ENCODE data around the gene FBXO8.

FBXO8 gene

DNA sequence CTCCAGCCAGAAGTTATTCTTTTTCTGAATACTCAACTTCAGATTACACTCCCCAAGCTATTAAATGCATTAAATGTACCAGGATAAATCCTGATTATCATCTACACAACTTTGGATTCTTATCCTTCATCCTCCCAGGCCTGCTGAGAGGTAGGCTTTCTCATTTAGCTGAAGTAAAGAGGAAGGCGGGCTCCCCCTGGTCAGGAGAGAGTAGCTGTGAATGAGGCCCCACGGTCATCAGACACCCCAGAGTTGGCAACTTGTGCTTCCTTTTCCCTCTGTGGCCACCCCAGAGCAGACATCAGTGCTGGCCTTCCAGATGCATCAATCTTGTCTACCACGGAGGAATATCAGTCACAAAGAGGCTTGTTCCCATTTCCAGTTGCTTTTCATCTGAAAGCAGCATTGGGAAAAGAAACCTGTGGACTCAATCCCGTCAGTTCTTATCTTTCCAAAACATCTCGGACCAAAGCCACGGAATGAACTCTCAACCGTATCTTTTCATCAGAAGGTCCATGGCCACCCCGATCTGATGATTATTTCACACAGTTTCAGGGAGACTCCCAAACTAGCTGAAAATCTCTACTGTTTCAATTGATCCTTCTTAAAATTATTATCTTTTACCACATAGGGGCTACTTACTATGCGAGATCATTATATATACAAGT lies 79.2 kb downstream of the FBXO8 start:
- DNase-seq, result no peak

DNA sequence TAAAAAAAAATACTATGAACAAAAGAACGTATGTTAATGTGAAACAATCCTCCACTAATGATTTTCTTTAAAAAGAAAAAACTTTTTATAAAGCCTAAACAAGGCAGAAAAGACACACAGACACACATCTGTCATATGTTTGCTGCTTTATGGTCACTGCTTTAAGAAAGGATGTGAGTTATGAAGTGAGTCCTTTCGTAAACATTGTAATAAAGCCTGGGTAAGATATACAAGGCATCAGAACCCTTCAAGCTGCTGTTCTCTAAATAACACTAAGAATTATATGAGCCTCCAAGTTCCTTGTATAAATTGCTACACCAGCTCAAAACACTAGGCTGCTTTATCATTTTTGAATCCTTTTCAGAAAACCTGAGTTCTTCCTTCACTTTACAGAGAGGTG lies 81.6 kb downstream of the FBXO8 start:
- no peak for DNase-seq

DNA sequence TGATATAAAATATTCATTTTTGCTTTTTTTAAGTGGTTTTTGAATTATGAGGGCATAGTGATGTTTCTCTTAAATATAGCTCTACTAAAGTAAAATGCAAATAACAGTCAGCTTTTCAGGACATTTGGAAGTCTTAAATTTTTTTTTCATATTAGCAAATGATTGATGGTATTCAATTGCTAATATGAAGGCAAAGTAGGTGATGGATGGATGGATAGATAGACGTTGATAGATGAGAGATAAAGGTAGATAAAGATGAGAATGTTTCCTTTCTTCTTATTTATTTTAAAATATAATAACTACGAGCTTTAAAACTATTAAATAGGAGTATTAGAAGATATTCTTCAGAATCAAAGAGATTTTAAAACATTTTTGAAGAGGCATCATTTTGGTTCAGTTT lies 83.7 kb downstream of the FBXO8 start:
- DNase-seq, result no peak

DNA sequence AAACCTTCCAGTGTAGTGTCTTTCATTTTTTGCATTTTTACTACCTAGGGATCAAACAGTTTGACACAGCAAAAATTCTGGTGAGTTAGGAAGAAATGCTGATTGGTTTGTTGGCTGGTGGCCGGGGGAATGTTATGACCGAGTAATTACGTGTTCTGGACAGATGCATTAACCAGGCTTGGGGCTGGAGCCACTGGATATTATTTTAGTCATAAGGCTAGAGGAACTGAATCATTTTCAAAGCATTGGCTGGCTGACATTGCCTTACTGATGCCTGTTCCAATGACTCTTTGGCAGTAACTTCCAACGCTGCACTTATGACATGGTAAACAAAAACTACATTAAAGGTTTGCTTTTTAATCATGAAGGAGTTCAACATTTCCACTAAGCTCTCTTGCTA lies 84.6 kb downstream of the FBXO8 start:
- no peak for DNase-seq

DNA sequence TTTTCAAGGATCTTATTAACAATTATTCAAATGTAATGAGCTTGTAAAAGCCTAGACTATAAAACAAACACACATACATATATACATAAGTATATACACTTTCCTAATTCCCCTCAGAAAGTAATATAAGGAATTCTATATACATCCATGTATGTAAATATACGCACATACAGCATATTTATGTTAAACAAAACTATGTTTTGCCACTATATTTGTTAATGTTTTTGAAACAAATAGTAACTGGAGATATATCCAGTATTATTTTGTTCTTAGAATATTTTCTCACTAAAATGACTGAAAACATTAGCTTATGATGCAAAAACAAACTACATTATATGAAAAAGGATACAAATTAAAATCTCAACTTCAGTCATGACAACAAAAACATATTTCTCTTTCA lies 85.1 kb downstream of the FBXO8 start:
- DNase-seq, result no peak

DNA sequence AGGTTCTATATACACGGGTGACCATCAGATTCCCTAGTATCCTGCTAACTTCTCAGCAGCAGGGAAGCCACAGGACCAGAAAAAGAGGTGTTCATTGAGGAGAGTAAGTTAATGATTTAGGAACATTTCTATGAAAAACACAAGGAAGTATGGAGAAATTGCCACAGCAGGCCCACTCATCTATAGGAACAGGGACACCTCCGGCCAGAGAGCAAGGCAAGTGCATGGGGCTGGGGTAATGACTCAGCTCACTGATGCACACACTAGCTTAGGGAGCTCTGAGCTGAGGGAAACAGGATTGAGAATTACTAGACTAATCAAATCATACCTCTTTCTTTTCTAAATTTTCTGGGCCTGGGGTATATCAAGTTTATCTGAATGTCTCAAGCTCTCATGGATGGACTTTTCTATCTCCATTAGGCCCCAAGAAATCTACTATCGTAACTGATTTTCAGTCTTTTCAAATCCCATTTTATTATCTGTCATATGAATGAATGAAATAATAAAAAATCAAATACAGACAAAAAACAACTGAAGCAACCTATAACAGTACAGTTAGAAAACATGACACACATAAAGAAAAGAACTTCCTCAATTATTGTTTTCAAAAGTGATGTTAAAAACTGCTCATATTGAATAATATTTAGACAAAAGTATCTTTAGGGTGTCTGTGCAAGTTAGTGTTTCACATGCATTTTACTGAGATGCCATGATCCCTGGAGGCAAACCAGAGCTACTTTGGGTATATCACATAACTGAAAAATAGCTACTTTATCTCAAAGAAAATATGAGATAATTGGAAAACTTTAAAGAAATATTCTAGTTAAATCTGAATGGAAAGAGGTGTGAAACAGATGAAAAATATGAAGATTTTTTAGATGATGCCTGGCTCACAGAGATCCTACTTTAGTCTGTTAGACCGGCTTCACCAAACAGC lies 89.8 kb downstream of the FBXO8 start:
- no peak for DNase-seq

DNA sequence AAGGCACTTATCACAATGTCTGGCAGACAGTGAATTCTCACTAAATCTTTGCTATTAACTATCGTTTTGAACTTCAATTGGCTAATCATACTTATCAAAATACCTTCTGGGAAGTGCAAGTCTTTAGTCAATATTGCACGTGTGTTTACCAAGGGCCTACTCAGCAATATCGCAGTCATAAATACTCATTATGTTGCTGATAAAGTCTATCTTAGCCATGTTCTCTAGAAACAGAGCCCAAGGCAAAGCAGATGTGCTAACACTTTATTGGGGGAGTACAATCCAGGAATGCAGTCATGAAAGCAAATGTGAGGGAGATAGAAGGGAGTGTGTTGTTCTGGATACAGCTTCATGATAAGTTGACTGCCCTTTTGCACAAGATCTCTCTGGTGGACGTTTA lies 90.5 kb downstream of the FBXO8 start:
- no peak for DNase-seq

DNA sequence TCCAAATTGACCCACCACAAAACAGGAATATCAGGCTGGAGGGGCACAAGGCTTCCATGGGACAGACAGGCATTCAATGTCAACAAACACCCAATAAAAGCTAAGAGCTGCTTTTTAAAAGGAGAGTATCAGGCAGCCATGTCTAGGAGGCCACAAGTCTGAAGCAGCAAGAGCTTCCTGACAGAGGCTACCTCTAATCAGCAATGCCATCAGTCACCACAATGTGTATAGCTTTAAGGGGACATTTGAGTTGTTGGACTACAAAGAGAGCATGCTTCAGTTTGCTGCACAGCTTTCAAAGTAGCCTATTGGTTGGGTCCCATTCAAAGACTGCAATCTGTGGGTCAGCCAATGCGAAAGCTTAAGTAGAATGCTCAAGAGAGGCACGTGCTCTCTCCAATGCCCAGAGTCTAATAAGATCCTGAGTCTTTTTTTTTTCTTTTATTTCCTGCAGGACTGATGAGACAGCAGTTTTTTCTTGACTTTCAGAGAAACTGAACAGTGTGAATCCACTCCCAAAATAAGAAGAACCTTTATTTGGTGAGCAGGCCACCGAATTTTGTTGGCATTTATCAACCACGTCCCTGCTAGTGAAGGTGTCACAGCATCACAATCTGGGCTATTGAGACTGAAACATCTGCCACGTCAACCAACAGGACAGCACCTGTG lies 92.5 kb downstream of the FBXO8 start:
- no peak for DNase-seq

DNA sequence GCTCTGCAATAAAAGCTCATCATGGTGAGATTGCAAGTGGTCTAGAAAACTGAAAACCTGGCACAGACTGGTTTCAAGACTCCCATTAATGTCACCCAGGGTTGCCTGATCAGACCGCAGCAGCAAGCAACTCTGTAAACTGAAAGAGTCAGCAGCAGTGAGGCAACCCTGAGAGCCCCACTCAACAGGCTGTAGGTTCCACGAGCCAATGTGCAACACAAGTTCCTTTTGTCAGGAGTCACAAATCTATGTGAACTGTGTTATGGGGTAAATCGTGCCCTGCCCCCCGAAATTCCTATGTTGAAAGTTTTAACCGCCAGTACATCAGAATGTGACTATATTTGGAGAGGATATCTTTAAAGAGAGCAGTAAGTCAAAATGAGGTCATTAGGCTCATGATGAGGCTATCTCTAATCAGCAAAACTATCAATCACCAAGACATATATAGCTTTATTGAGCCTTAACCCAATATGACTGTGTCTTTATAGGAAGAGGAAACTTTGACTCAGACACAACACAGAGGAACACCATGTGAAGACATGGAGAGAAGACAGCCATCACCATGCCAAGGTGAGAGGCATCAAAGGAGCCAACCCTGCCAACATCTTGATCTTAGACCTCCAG lies 94.0 kb downstream of the FBXO8 start:
- no peak for DNase-seq
